Activated naive CD8-positive, alpha-beta T cell treated with anti-CD3 and anti-CD28 coated beads, Interleukin-2, amount 50 U/mL, for 24 hours (primary cell): ENCODE measurements around the gene MZB1.
"Not testable (repeated sequence)": the region's sequence is repeated elsewhere in the genome, so short reads cannot be mapped to it uniquely, and the experiment has no call there.

Experiments
- ATAC-seq: fragments of 150-1000 bp; cut with Tn5 transposase; one replicate; pipeline ENCODE4 v1.10.0; 2021
- DNase-seq: peaks from one replicate; pipeline ENCODE4 v3.0.0; 2021
- H3K27ac Mint-ChIP-seq: one replicate; pipeline ENCODE4 v1.8.0; 2021; ENCODE audit warnings: mild to moderate bottlenecking, mixed read lengths
- H3K27me3 Mint-ChIP-seq: one replicate; pipeline ENCODE4 v1.8.0; 2021; ENCODE audit warnings: mixed read lengths
- H3K36me3 Mint-ChIP-seq: one replicate; pipeline ENCODE4 v1.8.0; 2021; ENCODE audit warnings: low read depth, mixed read lengths
- H3K4me1 Mint-ChIP-seq: one replicate; pipeline ENCODE4 v1.8.0; 2021; ENCODE audit warnings: mixed read lengths
- H3K4me3 Mint-ChIP-seq: one replicate; pipeline ENCODE4 v1.8.0; 2021; ENCODE audit warnings: mild to moderate bottlenecking, moderate library complexity, mixed read lengths
- H3K9me3 Mint-ChIP-seq: one replicate; pipeline ENCODE4 v1.8.0; 2021; ENCODE audit warnings: mixed read lengths

The MZB1 gene

GRCh38 chr5:139378941-139379361 is 10.8 kb downstream of the MZB1 start:
- Mint-ChIP-seq H3K4me1 (peaks cover 5% of the 10 kb centered on the region), H3K9me3 (no peaks in the 10 kb centered on the region), H3K36me3 (no peaks in the 10 kb centered on the region)

DNA sequence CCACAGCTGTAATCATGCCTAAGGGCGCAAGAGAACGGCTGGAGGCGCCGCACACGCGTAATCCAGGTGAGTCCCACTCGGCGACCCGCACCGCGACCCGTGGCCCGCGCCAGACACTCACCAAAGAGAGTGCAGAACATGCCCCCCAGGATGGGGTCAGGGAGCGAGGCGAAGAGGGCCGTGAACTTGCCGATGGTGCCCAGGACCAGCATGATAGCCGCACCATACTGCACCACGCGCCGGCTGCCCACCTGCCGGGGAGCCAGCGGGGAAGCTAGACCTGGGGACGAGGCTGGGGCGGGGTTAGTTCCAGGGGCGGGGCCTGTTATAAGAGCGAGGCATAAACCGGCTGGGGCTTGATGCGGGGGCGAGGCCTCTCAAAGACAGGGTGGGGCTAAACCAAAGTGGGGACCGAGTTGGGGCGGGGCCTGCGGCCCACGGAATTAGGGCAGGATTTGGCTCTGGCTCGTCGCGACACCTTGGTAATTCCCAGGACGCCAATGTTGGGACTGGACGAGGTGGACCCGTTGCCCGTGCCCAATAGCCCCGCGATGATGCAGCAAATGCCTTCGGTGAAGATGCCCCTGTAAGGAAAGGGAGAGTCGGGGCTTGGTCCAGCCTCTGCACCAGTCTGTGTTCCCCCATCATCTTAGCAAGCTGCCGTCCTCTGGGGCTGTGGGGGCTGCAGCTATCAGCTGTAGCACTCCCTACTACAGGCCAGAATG is 11.4 kb downstream of the MZB1 start:
- no peak for ATAC-seq
- DNase-seq = no peak
- Mint-ChIP-seq H3K36me3 (no peaks in the 10 kb centered on the region), H3K27me3 (no peaks in the 10 kb centered on the region), H3K4me3 (no peak overlapping the region), H3K9me3 (no peaks in the 10 kb centered on the region), H3K4me1 (peaks cover 3% of the 10 kb centered on the region), H3K27ac (no peak overlapping the region)

More at GRCh38 chr5:139378941-139379361, 10.8 kb downstream of the MZB1 start:
- H3K27ac Mint-ChIP-seq = no peak overlapping the region
- H3K27me3 Mint-ChIP-seq = no peaks in the 10 kb centered on the region
- DNase-seq (no peak), ATAC-seq (no peak)
- H3K4me3 Mint-ChIP-seq = no peak overlapping the region

DNA sequence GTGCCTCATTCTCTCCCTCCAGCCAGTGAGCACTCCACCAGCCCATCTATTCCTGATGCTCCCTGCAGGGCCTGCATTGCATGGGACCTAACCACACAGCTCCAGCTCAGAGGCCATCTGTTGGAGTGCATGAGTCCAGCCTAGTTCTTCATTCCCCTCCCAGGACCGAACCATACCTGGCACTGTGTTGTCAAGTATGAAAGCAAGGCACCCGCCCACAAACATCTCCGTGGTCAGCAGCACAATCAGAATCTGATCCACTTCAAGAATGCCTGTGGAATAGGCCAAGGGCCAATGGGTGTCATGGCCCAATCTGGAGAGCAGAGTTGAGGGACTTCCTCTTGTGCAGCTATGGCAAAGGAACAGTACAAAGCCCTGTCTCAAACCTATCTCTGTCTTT is 12.5 kb downstream of the MZB1 start:
- H3K27me3 Mint-ChIP-seq = no peaks in the 10 kb centered on the region
- no peak for DNase-seq
- no peaks in the 10 kb centered on the region for H3K9me3 Mint-ChIP-seq
- no peak overlapping the region for H3K27ac Mint-ChIP-seq
- H3K4me3 Mint-ChIP-seq = no peak overlapping the region
- no peaks in the 10 kb centered on the region for H3K36me3 Mint-ChIP-seq
- peaks cover 2% of the 10 kb centered on the region for H3K4me1 Mint-ChIP-seq
- ATAC-seq = peak; percentile 2

DNA sequence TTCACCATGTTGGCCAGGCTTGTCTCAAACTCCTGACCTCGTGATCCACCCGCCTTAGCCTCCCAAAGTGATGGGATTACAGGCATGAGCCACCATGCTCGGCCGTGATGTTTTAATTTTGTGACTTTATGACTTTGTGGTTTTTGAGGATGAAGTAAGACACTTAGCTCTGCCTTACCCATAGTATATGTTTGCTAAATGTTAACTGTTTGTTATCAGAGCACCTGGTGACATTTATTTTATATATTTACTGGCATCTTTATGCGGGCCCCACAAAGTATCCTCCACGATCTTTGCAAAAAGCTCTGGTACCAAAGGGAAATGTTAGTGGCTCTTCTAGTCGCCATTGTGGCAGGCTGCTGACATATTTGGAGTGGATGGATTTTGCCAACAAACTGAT is 13.3 kb downstream of the MZB1 start:
- no peak overlapping the region for H3K27ac Mint-ChIP-seq
- peaks cover 9% of the 10 kb centered on the region for H3K4me1 Mint-ChIP-seq
- H3K36me3 Mint-ChIP-seq = peaks cover 4% of the 10 kb centered on the region
- H3K27me3 Mint-ChIP-seq = no peaks in the 10 kb centered on the region
- DNase-seq (no peak), ATAC-seq (no peak)
- H3K4me3 Mint-ChIP-seq = no peak overlapping the region
- no peaks in the 10 kb centered on the region for H3K9me3 Mint-ChIP-seq

DNA sequence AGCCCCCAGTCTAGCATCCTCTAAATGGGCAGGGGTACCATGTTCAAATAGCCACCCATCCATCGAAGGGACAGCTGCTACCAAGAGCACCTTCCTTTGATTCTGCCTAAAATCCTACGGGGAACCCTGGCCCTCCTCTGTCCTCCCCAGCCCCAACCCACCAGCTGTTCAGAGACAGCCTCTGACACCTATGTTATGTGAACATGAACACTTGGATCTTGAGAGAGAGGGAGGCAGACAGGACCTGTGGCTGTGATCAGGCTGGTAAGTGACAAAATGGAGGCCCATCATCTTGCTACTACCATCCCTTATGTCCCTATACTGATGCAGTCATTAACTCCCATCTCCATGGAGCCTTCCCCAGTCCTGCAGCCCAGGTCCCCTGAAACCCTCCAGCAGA is 14.8 kb downstream of the MZB1 start:
- Mint-ChIP-seq H3K4me1 (peaks cover 12% of the 10 kb centered on the region), H3K36me3 (peaks cover 4% of the 10 kb centered on the region), H3K27ac (no peak overlapping the region), H3K4me3 (no peak overlapping the region), H3K27me3 (no peaks in the 10 kb centered on the region), H3K9me3 (no peaks in the 10 kb centered on the region)
- DNase-seq (no peak), ATAC-seq (no peak)

DNA sequence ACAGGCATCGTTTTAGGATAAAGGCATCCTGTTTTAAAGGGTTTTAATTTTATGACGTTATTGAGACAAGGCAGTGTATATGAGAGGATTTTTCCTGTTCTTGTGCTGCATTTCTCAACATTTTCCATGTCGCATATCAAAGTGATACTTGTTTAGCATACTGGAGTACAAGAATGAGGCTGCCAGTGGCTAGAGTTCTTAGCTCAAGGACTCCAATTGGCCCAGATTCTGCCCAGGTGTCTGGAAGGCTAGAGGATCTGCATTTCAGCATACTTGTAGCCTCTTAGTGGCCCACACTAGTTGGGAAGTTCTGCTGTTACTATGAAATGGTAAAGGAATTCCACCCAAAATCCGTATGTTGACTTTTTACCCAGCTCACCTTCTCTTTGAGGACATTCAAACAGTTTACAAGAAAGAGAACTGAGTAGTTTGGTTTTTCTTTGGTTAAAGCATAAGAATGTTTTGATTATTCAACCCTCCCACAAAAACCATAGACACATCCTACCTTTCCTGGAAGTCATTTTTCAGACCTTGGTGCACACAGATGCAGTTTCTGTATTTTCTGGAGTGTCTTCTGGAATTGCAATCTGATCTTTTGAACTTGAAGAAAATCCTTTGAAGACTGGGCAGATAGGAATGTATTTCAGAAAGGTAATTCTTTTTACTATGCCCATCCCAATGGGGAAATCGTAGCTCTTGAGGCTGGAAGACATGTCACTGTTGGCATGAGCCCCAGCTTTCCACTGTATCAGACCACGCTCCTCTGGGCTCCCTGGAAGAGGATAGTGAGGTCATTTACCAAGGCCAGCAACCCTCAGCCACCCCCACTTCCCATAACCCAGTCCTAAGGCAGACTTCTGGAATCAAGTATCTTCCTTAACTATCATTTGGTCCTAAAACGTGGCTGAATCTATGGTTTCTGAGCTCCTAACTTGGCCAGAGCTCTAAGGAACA is 18.0 kb downstream of the MZB1 start:
- Mint-ChIP-seq H3K27me3 (no peaks in the 10 kb centered on the region), H3K4me3 (no peak overlapping the region), H3K36me3 (peaks cover 6% of the 10 kb centered on the region), H3K27ac (peak overlapping the region; percentile 7), H3K9me3 (no peaks in the 10 kb centered on the region), H3K4me1 (peaks cover 12% of the 10 kb centered on the region)
- DNase-seq (no peak), ATAC-seq (no peak)

- Mint-ChIP-seq H3K36me3 (peaks cover 14% of the 10 kb centered on the region), H3K9me3 (no peaks in the 10 kb centered on the region), H3K27me3 (no peaks in the 10 kb centered on the region), H3K4me3 (no peak overlapping the region), H3K27ac (no peak overlapping the region), H3K4me1 (peaks cover 12% of the 10 kb centered on the region)
- DNase-seq (no peak), ATAC-seq (no peak)
These were observed 20.5 kb downstream of the MZB1 start for GRCh38 chr5:139369181-139369580.

GRCh38 chr5:139368613-139369012 is 21.1 kb downstream of the MZB1 start:
- Mint-ChIP-seq H3K36me3 (peaks cover 15% of the 10 kb centered on the region), H3K4me3 (no peak overlapping the region), H3K9me3 (no peaks in the 10 kb centered on the region), H3K4me1 (peaks cover 17% of the 10 kb centered on the region), H3K27me3 (no peaks in the 10 kb centered on the region), H3K27ac (no peak overlapping the region)
- ATAC-seq (no peak), DNase-seq (no peak)

DNA sequence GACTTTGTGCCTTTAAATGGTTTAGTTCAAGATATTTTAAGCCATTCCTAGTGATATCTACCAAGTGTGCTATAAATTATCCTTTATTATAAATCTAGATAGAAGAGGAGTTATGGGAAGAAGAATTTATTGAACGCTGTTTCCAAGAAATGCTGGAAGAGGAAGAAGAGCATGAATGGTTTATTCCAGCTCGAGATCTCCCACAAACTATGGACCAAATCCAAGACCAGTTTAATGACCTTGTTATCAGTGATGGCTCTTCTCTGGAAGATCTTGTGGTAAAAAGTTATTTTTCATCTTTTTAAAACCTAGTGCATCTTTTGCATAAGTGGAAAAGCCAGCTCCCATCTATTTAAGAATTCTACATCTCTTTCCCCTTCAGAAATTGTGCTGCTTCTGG is 25.2 kb downstream of the MZB1 start:
- H3K36me3 Mint-ChIP-seq = peaks cover 20% of the 10 kb centered on the region
- ATAC-seq (no peak), DNase-seq (no peak)
- peaks cover 13% of the 10 kb centered on the region for H3K4me1 Mint-ChIP-seq
- H3K4me3 Mint-ChIP-seq = no peak overlapping the region
- no peaks in the 10 kb centered on the region for H3K9me3 Mint-ChIP-seq
- H3K27me3 Mint-ChIP-seq = no peaks in the 10 kb centered on the region
- no peak overlapping the region for H3K27ac Mint-ChIP-seq

GRCh38 chr5:139363937-139364336 is 25.8 kb downstream of the MZB1 start:
- no peaks in the 10 kb centered on the region for H3K9me3 Mint-ChIP-seq
- peaks cover 13% of the 10 kb centered on the region for H3K4me1 Mint-ChIP-seq
- no peak for DNase-seq
- H3K27me3 Mint-ChIP-seq = no peaks in the 10 kb centered on the region
- no peak overlapping the region for H3K27ac Mint-ChIP-seq
- peaks cover 20% of the 10 kb centered on the region for H3K36me3 Mint-ChIP-seq
- ATAC-seq = no peak
- no peak overlapping the region for H3K4me3 Mint-ChIP-seq

GRCh38 chr5:139361835-139362429 is 27.8 kb downstream of the MZB1 start:
- no peak overlapping the region for H3K27ac Mint-ChIP-seq
- no peak overlapping the region for H3K4me3 Mint-ChIP-seq
- H3K4me1 Mint-ChIP-seq = peaks cover 15% of the 10 kb centered on the region
- H3K9me3 Mint-ChIP-seq = no peaks in the 10 kb centered on the region
- DNase-seq (no peak), ATAC-seq (no peak)
- H3K27me3 Mint-ChIP-seq = no peaks in the 10 kb centered on the region
- peaks cover 21% of the 10 kb centered on the region for H3K36me3 Mint-ChIP-seq

DNA sequence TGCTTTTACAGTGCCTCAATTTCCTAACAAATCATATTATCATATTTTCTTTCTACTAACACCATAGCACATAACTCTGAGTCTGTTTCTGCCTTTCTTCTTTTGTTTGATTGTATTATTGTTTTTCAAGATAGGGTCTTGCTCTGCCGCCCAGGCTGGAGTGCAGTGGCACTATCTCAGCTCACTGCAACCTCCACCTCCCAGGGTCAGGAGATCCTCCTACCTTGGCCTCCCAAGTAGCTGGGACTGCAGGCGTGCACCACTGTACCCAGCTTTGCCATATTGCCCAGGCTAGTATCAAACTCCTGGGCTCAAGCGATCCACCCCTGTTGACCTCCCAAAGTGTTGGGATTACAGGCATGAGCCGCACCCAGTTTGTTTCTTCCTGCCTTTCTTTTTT is 29.3 kb downstream of the MZB1 start:
- no peak overlapping the region for H3K27ac Mint-ChIP-seq

GRCh38 chr5:139358064-139358463 is 31.6 kb downstream of the MZB1 start:
- Mint-ChIP-seq H3K4me1 (peaks cover 15% of the 10 kb centered on the region), H3K4me3 (no peak overlapping the region), H3K9me3 (no peaks in the 10 kb centered on the region), H3K36me3 (peaks cover 20% of the 10 kb centered on the region), H3K27ac (no peak overlapping the region), H3K27me3 (no peaks in the 10 kb centered on the region)
- no peak for ATAC-seq
- DNase-seq = no peak

More for the DNA sequence above, 29.3 kb downstream of the MZB1 start:
- peaks cover 21% of the 10 kb centered on the region for H3K36me3 Mint-ChIP-seq
- H3K4me3 Mint-ChIP-seq = no peak overlapping the region
- H3K4me1 Mint-ChIP-seq = peaks cover 20% of the 10 kb centered on the region
- ATAC-seq (no peak), DNase-seq (no peak)
- no peaks in the 10 kb centered on the region for H3K27me3 Mint-ChIP-seq
- no peaks in the 10 kb centered on the region for H3K9me3 Mint-ChIP-seq

DNA sequence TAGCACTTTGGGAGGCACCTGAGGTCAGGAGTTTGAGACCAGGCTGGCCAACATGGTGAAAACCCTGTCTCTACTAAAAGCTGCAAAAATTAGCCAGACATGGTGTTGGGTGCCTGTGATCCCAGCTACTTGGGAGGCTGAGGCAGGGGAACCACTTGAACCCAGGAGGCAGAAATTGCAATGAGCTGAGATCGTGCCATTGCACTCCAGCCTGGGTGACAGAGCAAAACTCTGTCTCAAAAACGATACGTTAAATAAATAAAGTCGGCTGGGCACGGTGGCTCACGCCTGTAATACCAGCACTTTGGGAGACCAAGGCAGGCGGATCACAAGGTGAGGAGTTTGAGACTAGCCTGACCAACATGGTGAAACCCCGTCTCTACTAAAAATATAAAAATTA is 33.8 kb downstream of the MZB1 start:
- H3K27me3 Mint-ChIP-seq, H3K4me3 Mint-ChIP-seq, DNase-seq, H3K27ac Mint-ChIP-seq, ATAC-seq, H3K9me3 Mint-ChIP-seq: not testable (repeated sequence)
- H3K36me3 Mint-ChIP-seq = peaks cover 21% of the 10 kb centered on the region
- peaks cover 14% of the 10 kb centered on the region for H3K4me1 Mint-ChIP-seq

- Mint-ChIP-seq H3K27me3 (no peaks in the 10 kb centered on the region), H3K4me1 (peaks cover 17% of the 10 kb centered on the region), H3K4me3 (no peak overlapping the region), H3K36me3 (peaks cover 17% of the 10 kb centered on the region), H3K9me3 (no peaks in the 10 kb centered on the region), H3K27ac (no peak overlapping the region)
- DNase-seq (no peak), ATAC-seq (no peak)
These were observed 35.5 kb downstream of the MZB1 start for GRCh38 chr5:139354186-139354585.
